ENCODE measurements around the gene SLC1A4.
"Not testable (repeated sequence)": the region's sequence is repeated elsewhere in the genome, so short reads cannot be mapped to it uniquely, and the experiment has no call there.

The SLC1A4 gene

DNA sequence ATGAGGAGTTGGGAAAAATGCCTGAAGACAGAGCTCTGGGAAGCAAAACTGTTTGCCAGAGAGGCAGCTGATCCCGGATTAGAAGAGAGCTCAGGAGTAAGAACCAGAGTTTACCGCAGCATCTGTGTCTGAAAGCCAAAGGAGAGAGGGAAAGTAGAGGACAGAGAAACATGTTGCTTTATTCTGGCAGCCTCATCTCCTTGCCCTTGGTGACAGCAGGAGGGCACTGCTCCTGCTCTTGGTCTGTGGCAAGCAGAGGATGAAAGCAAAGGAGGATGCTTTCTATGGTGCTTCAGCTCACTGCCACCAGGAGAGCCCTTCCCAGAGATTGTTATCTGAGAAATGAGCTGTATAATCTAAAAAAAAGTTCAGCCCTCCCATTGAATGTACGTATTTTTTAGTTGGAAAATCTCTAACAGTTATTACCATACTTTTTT, 7.7 kb downstream of the SLC1A4 start:
- no peak for DNase-seq

DNA sequence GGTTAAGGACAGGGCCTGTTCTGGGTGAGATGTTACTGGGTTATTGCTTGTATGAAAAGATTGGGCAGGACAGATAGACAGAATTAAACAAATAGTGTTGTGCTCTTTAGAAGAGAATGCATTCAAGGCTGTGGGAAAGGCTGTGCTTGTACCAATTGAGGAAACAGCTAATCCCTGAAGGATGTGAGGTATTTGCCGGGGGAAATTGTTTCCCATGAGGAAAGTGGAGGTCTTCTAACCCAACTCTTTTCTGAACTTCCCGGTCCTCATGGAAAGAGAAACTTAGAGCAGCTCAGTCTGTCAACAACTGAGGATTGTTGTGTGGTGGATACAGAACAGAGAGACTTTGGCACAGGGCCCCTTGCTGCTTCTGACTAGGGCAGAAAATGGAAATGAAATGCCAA, 9.5 kb downstream of the SLC1A4 start:
- DNase-seq: no peak

- no peak for DNase-seq
Measured at GRCh38 chr2:64999754-65000153, 10.6 kb downstream of the SLC1A4 start.

- DNase-seq: no peak
Measured at GRCh38 chr2:65000644-65001043, 11.4 kb downstream of the SLC1A4 start.

DNA sequence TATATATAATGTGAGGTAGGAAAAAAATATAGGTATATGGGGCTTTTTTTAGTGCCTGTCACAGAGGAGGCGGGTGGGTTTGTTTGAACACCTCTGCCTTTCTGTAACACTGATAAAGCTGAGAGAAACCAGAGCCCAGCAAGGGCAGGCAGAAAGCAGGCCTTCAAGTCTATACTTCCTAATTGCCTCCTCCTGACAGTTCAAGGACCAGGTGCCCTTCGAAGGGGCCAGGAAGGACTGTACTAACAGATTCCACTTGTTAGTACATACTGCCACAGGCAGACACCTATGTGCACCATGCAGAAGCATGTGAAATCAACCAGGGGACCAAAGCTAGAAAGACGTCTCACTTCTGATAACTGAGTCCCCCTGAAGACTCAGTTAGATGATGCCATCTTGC, 13.8 kb downstream of the SLC1A4 start:
- DNase-seq: no peak

DNA sequence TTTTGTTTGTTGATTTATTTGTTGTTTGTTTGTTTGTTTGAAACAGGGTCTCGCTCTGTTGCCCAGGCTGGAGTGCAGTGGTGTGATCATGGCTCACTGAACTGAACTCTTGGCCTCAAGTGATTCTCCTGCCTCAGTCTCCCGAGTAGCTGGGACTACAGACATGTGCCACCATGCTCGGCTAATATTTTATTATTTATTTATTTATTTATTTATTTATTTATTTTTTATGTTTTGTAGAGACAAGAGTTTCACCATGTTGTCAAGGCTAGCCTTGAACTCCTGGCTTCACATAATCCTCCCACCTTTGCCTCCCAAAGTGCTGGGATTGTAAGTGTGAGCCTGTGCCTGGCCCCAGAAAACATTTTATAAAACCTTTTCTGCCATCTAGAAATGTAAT, 15.0 kb downstream of the SLC1A4 start:
- not testable (repeated sequence) for DNase-seq

GRCh38 chr2:65013776-65014175, 24.6 kb downstream of the SLC1A4 start:
- DNase-seq: no peak

DNA sequence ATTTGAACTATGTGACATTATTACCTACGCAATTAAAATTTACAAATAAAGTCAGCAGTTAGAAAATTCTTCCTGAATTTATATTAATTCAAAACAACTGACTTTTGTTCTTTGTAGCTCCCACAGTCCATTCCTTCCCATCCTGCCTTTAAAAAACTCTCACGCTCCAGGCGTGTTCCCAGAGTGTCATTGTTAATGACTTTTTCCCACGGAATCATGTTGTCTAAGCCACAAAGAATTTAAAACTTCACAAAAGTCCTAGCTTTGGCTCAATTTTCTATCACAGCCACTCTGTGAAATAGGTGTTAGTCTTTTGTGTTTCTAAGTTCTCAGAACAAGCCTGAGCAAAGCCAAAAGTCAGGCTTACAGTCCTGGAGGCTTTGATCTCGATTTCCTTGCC, 26.5 kb downstream of the SLC1A4 start:
- DNase-seq: no peak

DNA sequence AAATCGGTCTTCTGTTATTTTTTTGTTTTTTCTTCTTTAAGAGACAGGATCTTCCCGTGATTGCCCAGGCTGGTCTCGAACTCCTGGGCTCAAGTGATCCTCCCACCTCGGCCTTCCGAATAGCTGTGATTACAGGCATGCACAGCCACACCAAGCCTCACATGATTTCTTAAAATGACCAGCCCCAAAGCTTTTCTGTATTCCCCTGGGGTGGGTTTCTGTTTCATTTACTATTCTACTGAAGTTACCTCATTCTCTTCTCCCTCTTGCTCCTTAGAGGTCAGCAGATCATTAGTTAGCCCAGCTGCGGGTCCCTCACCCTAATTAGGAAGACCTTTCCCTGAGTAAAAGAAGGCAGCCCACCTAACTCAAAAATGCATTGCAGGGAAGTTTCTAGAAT, 27.6 kb downstream of the SLC1A4 start:
- no peak for DNase-seq

DNA sequence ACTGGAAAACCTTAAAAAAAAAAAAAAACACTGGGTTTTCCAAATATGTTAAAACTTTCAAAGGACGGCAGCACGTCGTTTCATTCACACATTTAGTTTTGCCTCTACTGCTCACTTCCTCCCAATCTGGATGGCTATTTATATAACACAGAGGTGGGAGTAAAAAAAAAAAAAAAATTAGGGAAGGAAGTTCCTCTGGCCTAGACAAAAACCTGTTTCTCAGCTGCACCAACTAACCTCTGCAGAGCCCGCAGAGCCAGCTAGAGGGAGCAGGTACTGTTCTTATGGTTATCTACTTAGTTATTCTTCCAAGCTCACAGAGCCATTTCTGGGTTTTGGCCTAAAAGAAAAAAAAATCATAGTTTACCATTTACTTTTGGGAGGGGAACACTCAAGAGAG, 28.1 kb downstream of the SLC1A4 start:
- no peak for DNase-seq

DNA sequence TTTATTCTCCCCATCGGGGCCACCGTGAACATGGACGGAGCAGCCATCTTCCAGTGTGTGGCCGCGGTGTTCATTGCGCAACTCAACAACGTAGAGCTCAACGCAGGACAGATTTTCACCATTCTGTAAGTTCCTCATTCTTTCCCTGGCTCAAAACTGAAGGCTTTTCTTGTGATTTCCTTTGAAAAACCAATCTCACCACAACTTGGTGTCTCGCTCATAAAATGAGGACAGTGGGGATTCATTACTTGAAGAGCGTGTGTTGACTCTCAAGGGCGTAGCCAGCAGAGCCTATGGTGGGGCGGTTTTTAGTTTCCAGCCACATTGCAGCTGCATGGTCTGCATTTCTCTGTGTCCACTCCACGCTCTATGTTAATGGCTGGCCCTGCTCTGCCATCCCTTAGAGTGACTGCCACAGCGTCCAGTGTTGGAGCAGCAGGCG, 29.0 kb downstream of the SLC1A4 start:
- DNase-seq: no peak

DNA sequence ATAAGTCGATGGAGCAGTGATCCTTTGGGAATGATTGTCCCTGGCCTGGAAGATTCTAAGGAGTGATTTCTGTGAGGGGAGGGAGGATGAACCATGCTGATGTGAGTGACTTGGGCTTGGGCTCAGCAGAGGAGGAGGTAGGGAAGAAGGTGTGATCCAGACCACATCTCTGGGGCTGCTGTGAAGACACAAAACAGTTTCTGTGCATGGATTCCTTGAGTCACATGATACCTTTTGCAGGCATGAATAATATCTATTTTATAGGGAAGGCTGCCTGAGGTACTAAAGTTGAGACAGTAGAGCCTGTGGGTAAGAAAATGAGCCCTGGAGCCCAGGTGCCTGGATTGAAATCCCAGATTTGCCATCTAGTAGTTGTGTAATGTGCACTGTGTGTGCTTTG, 29.8 kb downstream of the SLC1A4 start:
- DNase-seq: no peak

GRCh38 chr2:65019675-65020195, 30.5 kb downstream of the SLC1A4 start:
- DNase-seq: no peak

GRCh38 chr2:65020251-65020650, 31.1 kb downstream of the SLC1A4 start:
- DNase-seq: not testable (repeated sequence)

DNA sequence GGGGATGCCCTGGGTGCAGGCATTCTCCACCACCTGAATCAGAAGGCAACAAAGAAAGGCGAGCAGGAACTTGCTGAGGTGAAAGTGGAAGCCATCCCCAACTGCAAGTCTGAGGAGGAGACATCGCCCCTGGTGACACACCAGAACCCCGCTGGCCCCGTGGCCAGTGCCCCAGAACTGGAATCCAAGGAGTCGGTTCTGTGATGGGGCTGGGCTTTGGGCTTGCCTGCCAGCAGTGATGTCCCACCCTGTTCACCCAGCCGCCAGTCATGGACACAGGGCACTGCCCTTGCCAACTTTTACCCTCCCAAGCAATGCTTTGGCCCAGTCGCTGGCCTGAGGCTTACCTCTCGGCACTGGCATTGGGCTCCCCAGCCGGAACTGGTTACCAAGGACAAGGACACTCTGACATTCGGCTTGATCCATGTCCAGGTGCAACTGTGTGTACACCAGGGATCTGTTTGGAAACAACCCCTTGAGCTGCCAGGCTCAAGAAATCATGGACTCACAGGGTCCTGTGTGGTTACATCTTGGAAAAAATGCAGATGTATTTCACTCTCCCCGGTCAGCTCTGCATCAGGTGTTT, 31.8 kb downstream of the SLC1A4 start:
- no peak for DNase-seq

DNA sequence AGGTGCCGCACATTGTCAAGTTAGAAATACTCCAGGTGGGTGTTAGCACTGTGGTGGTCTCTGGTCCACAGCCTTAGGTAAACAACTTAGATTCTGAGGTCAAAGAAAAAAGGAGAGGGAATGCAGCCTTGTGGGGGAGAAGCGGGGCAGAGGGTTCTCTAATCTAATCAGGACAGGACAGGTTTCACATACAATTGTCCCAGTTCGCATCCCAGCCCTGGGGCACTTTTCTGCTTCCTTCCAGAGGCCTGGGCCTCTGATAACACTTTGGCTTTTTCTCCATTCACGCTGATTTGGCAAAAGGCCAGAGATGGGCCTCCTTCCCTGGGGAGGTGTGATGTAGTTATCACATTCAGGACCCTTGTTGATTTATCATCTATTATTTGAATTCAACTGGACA, 32.5 kb downstream of the SLC1A4 start:
- no peak for DNase-seq

DNA sequence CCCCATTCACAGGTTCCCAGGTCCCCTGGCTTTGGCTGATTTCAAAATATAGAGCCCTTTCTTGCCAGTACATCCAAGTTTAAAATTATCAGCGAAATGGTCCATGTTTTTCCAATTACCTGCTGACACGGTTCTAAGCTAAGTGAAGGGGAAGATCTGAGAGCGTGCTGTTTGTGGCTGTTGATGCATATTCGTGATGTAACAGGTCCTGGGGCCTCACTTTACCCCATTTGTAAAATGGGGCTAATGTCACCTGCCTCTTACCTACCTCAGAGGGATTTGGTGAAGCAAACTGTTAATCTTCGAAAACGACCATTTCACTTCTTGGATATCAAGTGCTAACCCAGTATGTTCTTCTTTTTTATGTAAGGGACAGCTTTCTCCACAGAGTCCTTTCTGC, 33.0 kb downstream of the SLC1A4 start:
- DNase-seq: no peak

- no peak for DNase-seq
Measured at GRCh38 chr2:65023742-65024141, 34.5 kb downstream of the SLC1A4 start.

DNA sequence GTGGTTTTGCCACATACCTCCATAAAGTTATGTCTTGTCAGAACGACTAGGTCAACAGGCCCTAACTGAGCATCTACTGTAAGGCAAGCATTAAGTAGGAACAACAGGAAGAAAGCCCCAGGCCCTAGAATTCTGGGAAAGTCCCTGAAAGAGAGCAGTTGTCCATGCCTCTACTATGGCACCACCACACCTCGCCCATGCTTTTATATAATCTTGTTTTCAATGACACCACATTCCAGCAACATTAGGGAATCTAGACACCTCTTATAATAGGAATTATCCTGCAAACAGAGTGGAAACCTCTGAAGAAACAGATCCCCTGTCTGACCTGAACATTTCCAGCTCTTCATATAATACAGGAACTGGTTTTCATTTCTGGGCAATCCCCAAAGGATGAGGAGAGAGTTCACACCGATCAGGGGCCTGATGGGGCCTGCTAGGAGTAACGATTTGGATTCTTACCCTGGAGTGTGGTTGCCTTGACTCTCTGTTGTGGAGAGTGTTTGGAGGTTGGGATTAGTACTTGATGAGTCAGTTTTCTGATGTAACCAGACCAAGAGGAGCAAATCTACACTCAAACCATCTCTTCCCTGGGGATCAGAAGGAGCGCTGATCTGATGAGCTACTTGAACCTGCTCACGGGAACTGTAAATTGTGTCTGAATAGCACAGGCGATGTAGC, 35.1 kb downstream of the SLC1A4 start:
- no peak for DNase-seq

DNA sequence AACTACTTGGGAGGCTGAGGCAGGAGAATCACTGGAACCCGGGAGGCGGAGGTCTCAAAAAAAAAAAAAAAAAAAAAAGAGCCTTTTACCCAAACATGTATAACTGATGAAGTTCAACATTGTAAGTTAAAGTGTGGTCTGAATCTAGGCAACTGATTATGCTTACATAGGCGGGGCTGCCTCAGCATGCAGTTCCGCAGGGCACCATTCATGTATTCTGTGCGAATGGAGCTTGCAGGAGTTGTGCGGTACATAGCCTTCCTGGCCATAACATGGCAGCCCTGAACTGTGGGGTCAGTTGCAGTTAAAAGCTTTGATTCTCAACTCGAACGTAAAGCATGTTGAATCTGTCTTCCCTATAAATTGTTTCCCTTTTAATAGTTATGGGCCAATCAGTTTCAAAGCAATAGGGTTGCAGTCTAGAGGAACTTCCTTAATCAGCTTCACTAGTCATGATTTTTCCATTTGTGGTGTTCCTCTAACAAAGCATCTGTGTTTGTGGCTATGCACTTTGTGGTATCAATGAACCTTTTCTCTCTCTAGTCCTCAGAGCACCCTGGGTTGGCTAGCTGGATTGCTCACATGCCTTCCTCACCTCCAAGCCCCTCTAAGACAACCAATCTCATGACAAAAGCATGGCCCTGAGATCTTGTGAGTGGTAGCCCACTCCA, 36.4 kb downstream of the SLC1A4 start:
- DNase-seq: no peak

GRCh38 chr2:65026154-65026553, 37.0 kb downstream of the SLC1A4 start:
- DNase-seq: no peak

- no peak for DNase-seq
Measured at GRCh38 chr2:65026704-65027464, 37.7 kb downstream of the SLC1A4 start.

DNA sequence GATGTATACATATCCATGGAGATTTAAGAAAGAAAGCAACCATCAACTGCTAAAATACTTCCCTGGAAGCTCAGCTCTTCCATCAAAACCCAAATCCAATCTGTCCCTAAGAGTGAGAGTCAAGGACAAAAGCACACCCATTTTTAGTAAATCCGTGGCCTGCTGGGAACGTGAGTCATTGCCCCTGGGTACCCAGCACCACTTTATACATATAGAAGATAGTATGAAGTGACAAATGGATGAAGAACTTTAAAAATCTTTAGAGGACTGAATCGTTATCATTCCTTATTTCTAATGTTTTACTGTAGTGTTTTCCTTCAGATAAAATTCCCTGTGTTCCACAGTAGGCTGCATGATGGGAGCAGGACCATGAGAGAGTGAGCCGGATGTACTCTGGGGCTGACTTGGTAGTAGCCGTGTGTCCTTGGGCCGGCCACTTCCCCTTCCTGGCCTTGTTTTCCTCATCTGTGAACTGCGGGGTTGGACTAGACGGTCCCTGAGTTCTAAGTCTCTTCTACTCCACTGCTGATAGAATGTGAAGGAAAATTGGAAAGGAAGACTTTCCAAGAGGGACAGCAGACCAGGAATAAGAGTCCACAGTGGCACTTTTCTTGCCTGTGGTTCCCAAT, 38.5 kb downstream of the SLC1A4 start:
- no peak for DNase-seq

Data from NCI-H446 treated with DMSO at 0.1 percent for 48 hours (cell line).